ENCODE results near the gene MEIOSIN.
"Not testable (repeated sequence)": the region's sequence is repeated elsewhere in the genome, so short reads cannot be mapped to it uniquely, and the experiment has no call there.

Gene MEIOSIN

DNA sequence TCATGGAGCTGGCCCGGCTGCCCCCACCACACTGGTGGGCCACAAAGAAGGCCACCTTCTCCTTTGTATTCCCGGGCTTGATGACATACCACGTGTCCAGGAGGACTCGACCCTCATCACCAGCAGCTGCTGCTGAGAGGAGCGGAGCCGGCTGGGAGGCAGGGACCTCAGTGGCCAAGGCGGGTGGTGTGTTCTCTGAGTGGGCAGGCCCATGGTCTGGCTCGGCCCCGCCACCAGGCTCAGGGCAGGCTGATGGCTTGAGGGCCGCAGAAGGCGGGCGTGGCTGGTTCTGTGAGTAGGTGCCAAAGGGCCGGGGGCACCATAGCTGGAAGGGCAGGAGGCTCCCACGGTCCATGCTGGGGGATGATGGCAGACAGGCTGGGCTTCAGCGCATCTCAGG, 20.1 kb upstream of the MEIOSIN start:
- DNase-seq (ENCODE audit: low read depth): no peak
- no peak overlapping the region for H3K4me3 ChIP-seq (ENCODE audit: low read length)
- TF ChIP-seq, protein P1, sequence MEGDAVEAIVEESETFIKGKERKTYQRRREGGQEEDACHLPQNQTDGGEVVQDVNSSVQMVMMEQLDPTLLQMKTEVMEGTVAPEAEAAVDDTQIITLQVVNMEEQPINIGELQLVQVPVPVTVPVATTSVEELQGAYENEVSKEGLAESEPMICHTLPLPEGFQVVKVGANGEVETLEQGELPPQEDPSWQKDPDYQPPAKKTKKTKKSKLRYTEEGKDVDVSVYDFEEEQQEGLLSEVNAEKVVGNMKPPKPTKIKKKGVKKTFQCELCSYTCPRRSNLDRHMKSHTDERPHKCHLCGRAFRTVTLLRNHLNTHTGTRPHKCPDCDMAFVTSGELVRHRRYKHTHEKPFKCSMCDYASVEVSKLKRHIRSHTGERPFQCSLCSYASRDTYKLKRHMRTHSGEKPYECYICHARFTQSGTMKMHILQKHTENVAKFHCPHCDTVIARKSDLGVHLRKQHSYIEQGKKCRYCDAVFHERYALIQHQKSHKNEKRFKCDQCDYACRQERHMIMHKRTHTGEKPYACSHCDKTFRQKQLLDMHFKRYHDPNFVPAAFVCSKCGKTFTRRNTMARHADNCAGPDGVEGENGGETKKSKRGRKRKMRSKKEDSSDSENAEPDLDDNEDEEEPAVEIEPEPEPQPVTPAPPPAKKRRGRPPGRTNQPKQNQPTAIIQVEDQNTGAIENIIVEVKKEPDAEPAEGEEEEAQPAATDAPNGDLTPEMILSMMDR (IDR thresholded peaks at IDR 0.05; ENCODE audit: insufficient read depth, low read depth, low read length, missing control alignments): no peak

DNA sequence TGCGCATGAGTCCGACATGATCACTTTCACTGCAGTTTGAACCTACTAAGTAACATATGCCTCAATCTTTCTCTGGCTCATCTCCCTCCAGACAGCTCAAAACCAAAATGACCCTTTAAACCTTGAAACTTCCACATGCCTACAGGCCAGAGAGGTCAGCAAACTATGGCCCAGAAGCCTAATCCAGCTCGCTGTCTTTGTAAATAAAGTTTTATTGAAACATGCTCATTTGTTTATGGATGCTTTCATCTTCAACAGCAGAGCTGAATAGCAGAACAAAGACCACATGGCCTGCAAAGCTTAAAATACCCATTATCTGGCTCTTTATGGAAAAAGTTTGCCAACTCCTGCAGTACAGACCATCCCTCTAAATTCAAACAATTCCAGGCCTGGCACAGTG, 18.1 kb upstream of the MEIOSIN start:
- no peak overlapping the region for H3K4me3 ChIP-seq (ENCODE audit: low read length)
- no peak for DNase-seq (ENCODE audit: low read depth)
- TF ChIP-seq, protein P1 (IDR thresholded peaks at IDR 0.05; ENCODE audit: insufficient read depth, low read depth, low read length, missing control alignments): no peak

DNA sequence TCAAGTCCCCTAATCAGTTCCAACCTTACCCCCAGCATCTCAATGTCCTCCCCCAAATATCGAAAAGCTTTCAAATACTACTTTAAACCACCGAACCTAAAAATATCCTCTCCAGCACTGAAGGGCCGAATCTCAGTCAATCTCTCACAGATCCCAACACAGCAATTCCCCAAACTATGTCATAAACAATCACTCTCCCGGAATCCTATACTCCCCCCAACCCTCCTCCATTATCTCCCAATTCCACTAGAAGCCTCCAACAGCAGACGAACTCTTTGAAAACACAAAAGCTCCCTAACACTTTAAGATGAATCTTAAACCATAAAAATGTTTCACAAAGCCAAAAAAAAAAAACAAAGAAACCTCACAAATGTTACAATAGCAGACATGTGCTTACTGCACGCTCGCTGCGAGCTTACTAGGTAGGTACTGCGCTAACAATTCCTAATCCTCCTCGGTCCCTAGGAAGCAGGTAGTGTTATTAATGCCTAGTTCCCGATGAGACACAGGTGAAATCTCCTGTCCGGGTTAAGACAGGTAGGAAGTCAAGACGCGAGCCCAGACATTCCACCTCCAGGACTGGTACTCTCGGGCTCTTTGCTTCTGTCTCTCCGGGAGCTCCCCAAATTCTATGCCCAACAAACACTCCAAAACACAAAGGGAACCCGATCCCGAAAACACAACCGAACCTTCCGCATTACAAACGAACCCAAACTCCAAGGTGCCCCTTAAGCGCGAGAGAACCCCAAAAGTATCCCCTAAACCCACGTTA, 16.7 kb upstream of the MEIOSIN start:
- peak overlapping the region; percentile 94 for H3K4me3 ChIP-seq (ENCODE audit: low read length)
- DNase-seq (ENCODE audit: low read depth): peak; percentile 51

DNA sequence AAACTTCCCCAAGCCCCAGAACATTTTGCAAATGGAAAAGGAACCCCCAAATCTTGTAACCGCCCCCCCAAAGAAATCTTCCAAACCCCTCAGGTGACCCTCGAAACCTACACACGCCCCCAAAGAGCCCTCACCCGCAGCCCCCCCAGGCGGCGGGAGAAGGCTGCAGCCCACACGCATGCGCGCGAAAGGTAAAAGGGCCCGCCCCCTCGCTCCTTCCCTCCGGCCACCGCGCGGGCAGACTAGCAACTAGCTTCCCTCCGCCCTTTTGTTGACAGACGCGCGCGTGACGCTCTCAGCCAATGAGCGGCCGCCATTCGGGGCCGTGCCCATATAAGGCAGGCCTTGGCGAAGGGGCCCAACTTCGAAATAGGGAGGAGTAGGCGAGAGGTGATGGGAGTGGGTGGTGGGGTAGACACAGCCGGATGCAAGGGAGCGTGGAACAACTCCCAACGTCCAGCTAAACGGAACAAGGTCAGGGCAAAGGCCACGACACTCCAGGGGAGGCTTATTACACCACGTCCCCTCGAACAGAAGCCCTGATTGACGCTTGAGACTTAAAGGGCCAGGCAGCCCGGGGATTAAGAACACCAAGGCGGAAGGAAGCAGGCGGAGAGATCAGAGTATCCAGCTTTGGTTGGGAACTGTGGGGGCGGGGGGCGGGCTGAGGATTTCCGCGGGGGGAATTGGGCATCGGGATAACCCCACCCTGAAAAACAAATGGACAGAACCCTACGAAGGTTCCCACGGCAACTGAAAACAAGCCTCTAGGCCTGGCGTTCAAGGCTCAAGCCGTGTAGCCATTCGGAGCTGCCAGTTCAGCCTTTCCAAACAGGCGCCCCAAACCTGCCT, 15.9 kb upstream of the MEIOSIN start:
- peak; percentile 97 for DNase-seq (ENCODE audit: low read depth)
- TF ChIP-seq, protein P1 (IDR thresholded peaks at IDR 0.05; ENCODE audit: insufficient read depth, low read depth, low read length, missing control alignments): peak; percentile 21
- peak overlapping the region; percentile 94 for H3K4me3 ChIP-seq (ENCODE audit: low read length)

More for the DNA sequence above, 16.7 kb upstream of the MEIOSIN start:
- TF ChIP-seq, protein P1 (IDR thresholded peaks at IDR 0.05; ENCODE audit: insufficient read depth, low read depth, low read length, missing control alignments): no peak

DNA sequence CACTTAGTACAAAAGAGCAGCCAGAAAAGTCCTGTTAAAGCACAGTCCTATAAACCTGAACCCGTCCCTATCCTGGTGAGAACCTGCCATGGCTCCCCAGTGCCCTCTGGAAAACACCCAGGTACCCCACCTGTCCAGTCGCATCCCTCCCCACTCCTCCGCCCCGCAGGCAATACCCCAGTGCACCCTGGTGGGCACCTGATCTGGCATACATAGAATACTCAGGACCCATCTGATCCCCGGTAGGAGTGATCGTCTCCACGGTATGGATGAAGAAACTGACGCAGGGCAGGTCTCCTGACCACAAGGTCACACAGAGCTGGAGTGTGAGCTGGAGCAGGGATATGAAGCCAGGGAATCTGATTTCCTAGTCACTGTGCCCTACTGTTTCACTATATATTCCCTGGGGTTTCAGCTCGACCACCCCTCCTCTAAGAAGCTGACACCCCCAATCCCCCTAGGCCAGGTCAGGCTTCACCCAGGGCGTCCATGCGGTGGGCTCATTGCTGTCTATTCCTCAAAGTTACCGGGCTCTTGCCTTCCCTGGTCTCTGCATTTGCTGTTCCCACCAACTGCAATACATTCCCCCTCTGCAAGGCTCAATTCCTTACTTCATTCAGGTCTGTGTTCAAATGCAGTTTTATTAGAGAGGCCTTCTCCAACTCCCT, 15.1 kb upstream of the MEIOSIN start:
- H3K4me3 ChIP-seq (ENCODE audit: low read length): peak overlapping the region; percentile 94
- TF ChIP-seq, protein P1 (IDR thresholded peaks at IDR 0.05; ENCODE audit: insufficient read depth, low read depth, low read length, missing control alignments): no peak
- no peak for DNase-seq (ENCODE audit: low read depth)

DNA sequence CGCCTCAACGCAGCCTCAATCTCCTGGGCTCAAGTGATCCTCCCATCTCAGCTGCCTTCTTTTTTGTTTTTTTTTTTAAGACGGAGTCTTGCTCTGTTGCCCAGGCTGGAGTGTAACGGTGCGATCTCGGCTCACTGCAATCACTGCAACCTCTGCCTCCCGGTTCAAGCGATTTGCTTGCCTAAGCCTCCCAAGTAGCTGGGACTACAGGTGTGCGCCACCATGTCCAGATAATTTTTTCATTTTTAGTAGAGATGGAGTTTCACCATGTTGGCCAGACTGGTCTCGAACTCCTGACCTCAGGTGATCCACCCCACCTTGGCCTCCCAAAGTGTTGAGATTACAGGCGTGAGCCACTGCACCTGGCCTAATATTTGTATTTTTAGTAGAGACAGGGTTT, 13.2 kb upstream of the MEIOSIN start:
- not testable (repeated sequence) for DNase-seq (ENCODE audit: low read depth); H3K4me3 ChIP-seq (ENCODE audit: low read length)

DNA sequence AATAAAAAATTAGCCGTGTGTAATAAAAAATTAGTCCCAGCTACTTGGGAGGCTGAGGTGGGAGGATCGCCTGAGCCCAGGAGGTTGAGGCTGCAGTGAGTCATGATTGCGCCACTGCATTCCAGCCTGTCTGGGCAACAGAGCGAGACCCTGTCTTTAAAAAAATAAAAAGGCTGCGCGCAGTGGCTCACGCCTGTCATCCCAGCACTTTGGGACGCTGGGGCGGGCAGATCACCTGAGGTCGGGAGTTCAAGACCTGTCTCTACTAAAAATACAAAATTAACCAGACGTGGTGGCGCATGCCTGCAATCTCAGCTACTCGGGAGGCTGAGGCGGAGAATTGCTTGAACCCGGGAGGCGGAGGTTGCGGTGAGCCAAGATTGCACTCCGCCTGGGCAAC, 4.6 kb upstream of the MEIOSIN start:
- not testable (repeated sequence) for DNase-seq (ENCODE audit: low read depth); H3K4me3 ChIP-seq (ENCODE audit: low read length)

Data from epithelial cell of esophagus (primary cell).